HEK293 (cell line): ENCODE data around the gene FGD5.

Experiments used
- ZBTB21 ChIP-seq: fragments of 450-650 bp; formaldehyde crosslinking; IDR thresholded peaks from 2 replicates; pipeline ENCODE4 v1.5.1; 2017; ENCODE audit warnings: missing biosample characterization, missing genetic modification characterization
- ZNF155 ChIP-seq: fragments of 450-650 bp; formaldehyde crosslinking; IDR thresholded peaks from 2 replicates; pipeline ENCODE4 v1.5.1; 2016; ENCODE audit warnings: missing biosample characterization, missing genetic modification characterization
- ZNF24 ChIP-seq: fragments of 450-650 bp; formaldehyde crosslinking; IDR thresholded peaks from 2 replicates; pipeline ENCODE4 v1.5.1; 2016; ENCODE audit warnings: missing biosample characterization, missing genetic modification characterization
- ZNF350 ChIP-seq: fragments of 450-650 bp; formaldehyde crosslinking; IDR thresholded peaks from 2 replicates; pipeline ENCODE4 v1.5.0; 2017; ENCODE audit warnings: missing biosample characterization, mild to moderate bottlenecking, missing genetic modification characterization
- ZNF501 ChIP-seq: fragments of 450-650 bp; formaldehyde crosslinking; IDR thresholded peaks from 2 replicates; pipeline ENCODE4 v1.5.1; 2016; ENCODE audit warnings: missing biosample characterization, missing genetic modification characterization
- ZNF830 ChIP-seq: fragments of 450-650 bp; IDR thresholded peaks from 2 replicates; pipeline ENCODE4 v1.5.0; 2018; ENCODE audit warnings: missing biosample characterization, missing genetic modification characterization, low read depth, mild to moderate bottlenecking, moderate library complexity
- TF ChIP-seq, protein P1 (sequence below): fragments of 450-650 bp; formaldehyde crosslinking; IDR thresholded peaks from 2 replicates; pipeline ENCODE4 v1.5.1; 2016; ENCODE audit warnings: missing biosample characterization, missing genetic modification characterization
- TF ChIP-seq, protein P2 (sequence below): fragments of 450-650 bp; formaldehyde crosslinking; IDR thresholded peaks from 2 replicates; pipeline ENCODE4 v1.5.1; 2016; ENCODE audit warnings: missing biosample characterization, missing genetic modification characterization
- TF ChIP-seq, protein P3 (sequence below): fragments of 450-650 bp; formaldehyde crosslinking; IDR thresholded peaks from 2 replicates; pipeline ENCODE4 v1.5.1; 2016; ENCODE audit warnings: missing biosample characterization, missing genetic modification characterization
- TF ChIP-seq, protein P4 (sequence below): fragments of 450-650 bp; formaldehyde crosslinking; IDR thresholded peaks from 2 replicates; pipeline ENCODE4 v1.5.1; 2016; ENCODE audit warnings: missing biosample characterization, missing genetic modification characterization

DNA sequence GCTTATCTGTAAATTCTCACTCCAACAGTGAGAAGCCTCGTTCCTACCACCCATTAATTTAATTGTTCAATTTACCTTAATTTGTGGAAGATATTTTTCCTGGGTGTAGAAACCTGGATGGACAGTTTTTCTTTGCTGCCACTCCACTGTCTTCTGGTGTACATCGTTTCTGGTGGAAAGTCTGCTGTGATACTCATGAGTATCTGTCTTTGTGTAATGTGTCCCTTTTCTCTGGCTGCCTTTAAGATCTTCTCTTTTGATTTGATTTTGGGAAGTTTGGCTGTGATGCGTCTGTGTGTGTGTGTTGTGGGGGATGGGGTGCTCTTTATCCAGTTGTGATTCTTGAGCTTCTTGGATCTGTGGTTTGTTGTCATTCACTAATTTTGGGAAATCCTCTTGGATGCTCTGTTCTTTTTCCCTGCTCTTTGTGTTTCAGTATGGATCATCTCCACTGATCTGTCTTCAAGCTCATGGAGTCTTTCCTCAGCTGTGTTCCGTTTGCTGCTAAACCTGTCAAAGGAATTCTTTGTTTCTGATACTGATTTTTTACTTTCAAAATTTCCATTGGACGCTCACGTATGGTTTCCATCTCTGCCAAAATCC is 86.4 kb downstream of the FGD5 start:
- TF ChIP-seq, protein P1, sequence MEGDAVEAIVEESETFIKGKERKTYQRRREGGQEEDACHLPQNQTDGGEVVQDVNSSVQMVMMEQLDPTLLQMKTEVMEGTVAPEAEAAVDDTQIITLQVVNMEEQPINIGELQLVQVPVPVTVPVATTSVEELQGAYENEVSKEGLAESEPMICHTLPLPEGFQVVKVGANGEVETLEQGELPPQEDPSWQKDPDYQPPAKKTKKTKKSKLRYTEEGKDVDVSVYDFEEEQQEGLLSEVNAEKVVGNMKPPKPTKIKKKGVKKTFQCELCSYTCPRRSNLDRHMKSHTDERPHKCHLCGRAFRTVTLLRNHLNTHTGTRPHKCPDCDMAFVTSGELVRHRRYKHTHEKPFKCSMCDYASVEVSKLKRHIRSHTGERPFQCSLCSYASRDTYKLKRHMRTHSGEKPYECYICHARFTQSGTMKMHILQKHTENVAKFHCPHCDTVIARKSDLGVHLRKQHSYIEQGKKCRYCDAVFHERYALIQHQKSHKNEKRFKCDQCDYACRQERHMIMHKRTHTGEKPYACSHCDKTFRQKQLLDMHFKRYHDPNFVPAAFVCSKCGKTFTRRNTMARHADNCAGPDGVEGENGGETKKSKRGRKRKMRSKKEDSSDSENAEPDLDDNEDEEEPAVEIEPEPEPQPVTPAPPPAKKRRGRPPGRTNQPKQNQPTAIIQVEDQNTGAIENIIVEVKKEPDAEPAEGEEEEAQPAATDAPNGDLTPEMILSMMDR, result no peak
- TF ChIP-seq ZNF155 (tag by site-specific recombination) (no peak), ZNF350 (tag by site-specific recombination) (no peak), ZNF24 (tag by site-specific recombination) (no peak), ZNF501 (tag by site-specific recombination) (no peak), ZNF830 (tag by site-specific recombination) (no peak), ZBTB21 (tag by site-specific recombination) (no peak)
- TF ChIP-seq, protein P2, sequence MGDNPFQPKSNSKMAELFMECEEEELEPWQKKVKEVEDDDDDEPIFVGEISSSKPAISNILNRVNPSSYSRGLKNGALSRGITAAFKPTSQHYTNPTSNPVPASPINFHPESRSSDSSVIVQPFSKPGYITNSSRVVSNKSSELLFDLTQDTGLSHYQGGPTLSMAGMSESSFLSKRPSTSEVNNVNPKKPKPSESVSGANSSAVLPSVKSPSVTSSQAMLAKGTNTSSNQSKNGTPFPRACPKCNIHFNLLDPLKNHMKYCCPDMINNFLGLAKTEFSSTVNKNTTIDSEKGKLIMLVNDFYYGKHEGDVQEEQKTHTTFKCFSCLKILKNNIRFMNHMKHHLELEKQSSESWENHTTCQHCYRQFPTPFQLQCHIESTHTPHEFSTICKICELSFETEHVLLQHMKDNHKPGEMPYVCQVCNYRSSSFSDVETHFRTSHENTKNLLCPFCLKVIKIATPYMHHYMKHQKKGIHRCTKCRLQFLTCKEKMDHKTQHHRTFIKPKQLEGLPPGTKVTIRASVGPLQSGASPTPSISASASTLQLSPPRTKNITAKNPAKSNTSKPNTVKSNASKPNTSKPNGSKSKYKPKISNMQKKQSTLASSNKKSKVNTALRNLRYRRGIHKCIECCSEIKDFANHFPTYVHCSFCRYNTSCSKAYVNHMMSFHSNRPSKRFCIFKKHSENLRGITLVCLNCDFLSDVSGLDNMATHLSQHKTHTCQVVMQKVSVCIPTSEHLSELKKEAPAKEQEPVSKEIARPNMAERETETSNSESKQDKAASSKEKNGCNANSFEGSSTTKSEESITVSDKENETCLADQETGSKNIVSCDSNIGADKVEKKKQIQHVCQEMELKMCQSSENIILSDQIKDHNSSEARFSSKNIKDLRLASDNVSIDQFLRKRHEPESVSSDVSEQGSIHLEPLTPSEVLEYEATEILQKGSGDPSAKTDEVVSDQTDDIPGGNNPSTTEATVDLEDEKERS, result 0 out of 2 replicates have a peak, but pooled peaks have one; percentile 44
- TF ChIP-seq, protein P3, sequence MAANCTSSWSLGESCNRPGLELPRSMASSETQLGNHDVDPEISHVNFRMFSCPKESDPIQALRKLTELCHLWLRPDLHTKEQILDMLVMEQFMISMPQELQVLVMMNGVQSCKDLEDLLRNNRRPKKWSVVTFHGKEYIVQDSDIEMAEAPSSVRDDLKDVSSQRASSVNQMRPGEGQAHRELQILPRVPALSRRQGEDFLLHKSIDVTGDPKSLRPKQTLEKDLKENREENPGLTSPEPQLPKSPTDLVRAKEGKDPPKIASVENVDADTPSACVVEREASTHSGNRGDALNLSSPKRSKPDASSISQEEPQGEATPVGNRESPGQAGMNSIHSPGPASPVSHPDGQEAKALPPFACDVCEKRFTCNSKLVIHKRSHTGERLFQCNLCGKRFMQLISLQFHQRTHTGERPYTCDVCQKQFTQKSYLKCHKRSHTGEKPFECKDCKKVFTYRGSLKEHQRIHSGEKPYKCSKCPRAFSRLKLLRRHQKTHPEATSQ, result no peak
- TF ChIP-seq, protein P4, sequence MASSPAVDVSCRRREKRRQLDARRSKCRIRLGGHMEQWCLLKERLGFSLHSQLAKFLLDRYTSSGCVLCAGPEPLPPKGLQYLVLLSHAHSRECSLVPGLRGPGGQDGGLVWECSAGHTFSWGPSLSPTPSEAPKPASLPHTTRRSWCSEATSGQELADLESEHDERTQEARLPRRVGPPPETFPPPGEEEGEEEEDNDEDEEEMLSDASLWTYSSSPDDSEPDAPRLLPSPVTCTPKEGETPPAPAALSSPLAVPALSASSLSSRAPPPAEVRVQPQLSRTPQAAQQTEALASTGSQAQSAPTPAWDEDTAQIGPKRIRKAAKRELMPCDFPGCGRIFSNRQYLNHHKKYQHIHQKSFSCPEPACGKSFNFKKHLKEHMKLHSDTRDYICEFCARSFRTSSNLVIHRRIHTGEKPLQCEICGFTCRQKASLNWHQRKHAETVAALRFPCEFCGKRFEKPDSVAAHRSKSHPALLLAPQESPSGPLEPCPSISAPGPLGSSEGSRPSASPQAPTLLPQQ, result no peak
